BJ (cell line): ENCODE data around the gene AHRR. TPM values are rescaled to one million over a fixed set of nuclear protein-coding genes. Genes with fewer than 3 reads are reported as not detected.

ENCODE experiments used
- CTCF ChIA-PET: fragments of 350-600 bp; formaldehyde crosslinking; extraction: SDS; loops from one replicate; lab custom pipeline; 2021; ENCODE audit warnings: antibody characterized with exemption, inconsistent platforms; lab: Yijun Ruan, JAX
- POLR2A ChIA-PET: fragments of 300-600 bp; sonication (Branson Sonifier 250); formaldehyde crosslinking; extraction: SDS; loops from one replicate; lab custom pipeline; 2021; ENCODE audit warnings: antibody characterized with exemption; lab: Charles Lee
- DNase-seq: peaks from one replicate; pipeline ENCODE4 v3.0.0-alpha.2; 2011; ENCODE audit warnings: low read depth
- H3K27me3 ChIP-seq: 2 replicates; pipeline ENCODE4 v1.6.0; 2011; ENCODE audit warnings: low read length; ENCODE audit not compliant: control insufficient read depth, insufficient read depth
- H3K36me3 ChIP-seq: 2 replicates; pipeline ENCODE4 v1.5.1; 2011; ENCODE audit warnings: low read length; ENCODE audit not compliant: control insufficient read depth, insufficient read depth
- H3K4me3 ChIP-seq: 2 replicates; pipeline ENCODE4 v1.5.1; 2011; ENCODE audit warnings: low read depth, mild to moderate bottlenecking, control low read depth, low read length
- polyA plus RNA-seq: library from polyadenylated mRNA; depleted of rRNA; stranded (reverse); fragments of >200 nt; gene quantifications from 2 replicates; pipeline ENCODE4 v1.2.3, GENCODE V29; 2011
- TF ChIP-seq, protein P1 (sequence below): IDR thresholded peaks from 2 replicates; pipeline ENCODE4 v1.5.1; 2011; ENCODE audit warnings: low read depth, mild to moderate bottlenecking, control low read depth, inconsistent platforms, low read length, moderate library complexity; ENCODE audit not compliant: insufficient read depth

The AHRR gene
- polyA plus RNA-seq, 1 experiment = 36.4 TPM

GRCh38 chr5:313806-314376, 7.6 kb upstream of the AHRR start:
- ChIA-PET POLR2A (no interaction called here), CTCF (interaction anchor here (6.1 kb wide), 1 partner anchor 117 kb away, joined by 60 read pairs; no protein-coding TSS in a partner anchor)
- no peaks in the 10 kb centered on the region for H3K27me3 ChIP-seq
- H3K36me3 ChIP-seq = peaks cover 27% of the 10 kb centered on the region
- no peak for DNase-seq
- H3K4me3 ChIP-seq = no peak overlapping the region
- TF ChIP-seq, protein P1, sequence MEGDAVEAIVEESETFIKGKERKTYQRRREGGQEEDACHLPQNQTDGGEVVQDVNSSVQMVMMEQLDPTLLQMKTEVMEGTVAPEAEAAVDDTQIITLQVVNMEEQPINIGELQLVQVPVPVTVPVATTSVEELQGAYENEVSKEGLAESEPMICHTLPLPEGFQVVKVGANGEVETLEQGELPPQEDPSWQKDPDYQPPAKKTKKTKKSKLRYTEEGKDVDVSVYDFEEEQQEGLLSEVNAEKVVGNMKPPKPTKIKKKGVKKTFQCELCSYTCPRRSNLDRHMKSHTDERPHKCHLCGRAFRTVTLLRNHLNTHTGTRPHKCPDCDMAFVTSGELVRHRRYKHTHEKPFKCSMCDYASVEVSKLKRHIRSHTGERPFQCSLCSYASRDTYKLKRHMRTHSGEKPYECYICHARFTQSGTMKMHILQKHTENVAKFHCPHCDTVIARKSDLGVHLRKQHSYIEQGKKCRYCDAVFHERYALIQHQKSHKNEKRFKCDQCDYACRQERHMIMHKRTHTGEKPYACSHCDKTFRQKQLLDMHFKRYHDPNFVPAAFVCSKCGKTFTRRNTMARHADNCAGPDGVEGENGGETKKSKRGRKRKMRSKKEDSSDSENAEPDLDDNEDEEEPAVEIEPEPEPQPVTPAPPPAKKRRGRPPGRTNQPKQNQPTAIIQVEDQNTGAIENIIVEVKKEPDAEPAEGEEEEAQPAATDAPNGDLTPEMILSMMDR = no peak

- TF ChIP-seq, protein P1 = no peak
- ChIA-PET CTCF (interaction anchor here (6.1 kb wide), 1 partner anchor 116 kb away, joined by 60 read pairs; no protein-coding TSS in a partner anchor), POLR2A (no interaction called here)
- Histone ChIP-seq H3K4me3 (no peak overlapping the region), H3K27me3 (no peaks in the 10 kb centered on the region), H3K36me3 (peaks cover 26% of the 10 kb centered on the region)
- no peak for DNase-seq
Measured at GRCh38 chr5:314676-315487, 6.6 kb upstream of the AHRR start.

- Histone ChIP-seq H3K27me3 (no peaks in the 10 kb centered on the region), H3K4me3 (no peak overlapping the region), H3K36me3 (peaks cover 20% of the 10 kb centered on the region)
- ChIA-PET CTCF (interaction anchor here (1.6 to 6.1 kb wide), 7 partner anchors 10 to 131 kb away, joined by 4 to 60 read pairs (median 12); no protein-coding TSS in a partner anchor), POLR2A (no interaction called here)
- DNase-seq = no peak
- TF ChIP-seq, protein P1 = no peak
Measured at GRCh38 chr5:315488-316209, 5.9 kb upstream of the AHRR start.

- ChIA-PET CTCF (interaction anchor here (0.6 to 6.1 kb wide), 32 partner anchors 8 to 590 kb away, joined by 3 to 60 read pairs (median 4); partner anchors contain the start of genes CCDC127 and SDHA), POLR2A (no interaction called here)
- no peak for DNase-seq
- TF ChIP-seq, protein P1 = no peak
- no peak overlapping the region for H3K4me3 ChIP-seq
- peaks cover 20% of the 10 kb centered on the region for H3K36me3 ChIP-seq
- H3K27me3 ChIP-seq = no peaks in the 10 kb centered on the region
Measured at GRCh38 chr5:316210-317085, 5.1 kb upstream of the AHRR start.
